ENCODE data around the gene HS2ST1. TPM values are rescaled to one million over a fixed set of nuclear protein-coding genes. Genes with fewer than 3 reads are reported as not detected.
"Not testable (repeated sequence)": the region's sequence is repeated elsewhere in the genome, so short reads cannot be mapped to it uniquely, and the experiment has no call there.

HS2ST1 gene
- total RNA-seq, 1 donor from 2014 or later, result 11.9 TPM

DNA sequence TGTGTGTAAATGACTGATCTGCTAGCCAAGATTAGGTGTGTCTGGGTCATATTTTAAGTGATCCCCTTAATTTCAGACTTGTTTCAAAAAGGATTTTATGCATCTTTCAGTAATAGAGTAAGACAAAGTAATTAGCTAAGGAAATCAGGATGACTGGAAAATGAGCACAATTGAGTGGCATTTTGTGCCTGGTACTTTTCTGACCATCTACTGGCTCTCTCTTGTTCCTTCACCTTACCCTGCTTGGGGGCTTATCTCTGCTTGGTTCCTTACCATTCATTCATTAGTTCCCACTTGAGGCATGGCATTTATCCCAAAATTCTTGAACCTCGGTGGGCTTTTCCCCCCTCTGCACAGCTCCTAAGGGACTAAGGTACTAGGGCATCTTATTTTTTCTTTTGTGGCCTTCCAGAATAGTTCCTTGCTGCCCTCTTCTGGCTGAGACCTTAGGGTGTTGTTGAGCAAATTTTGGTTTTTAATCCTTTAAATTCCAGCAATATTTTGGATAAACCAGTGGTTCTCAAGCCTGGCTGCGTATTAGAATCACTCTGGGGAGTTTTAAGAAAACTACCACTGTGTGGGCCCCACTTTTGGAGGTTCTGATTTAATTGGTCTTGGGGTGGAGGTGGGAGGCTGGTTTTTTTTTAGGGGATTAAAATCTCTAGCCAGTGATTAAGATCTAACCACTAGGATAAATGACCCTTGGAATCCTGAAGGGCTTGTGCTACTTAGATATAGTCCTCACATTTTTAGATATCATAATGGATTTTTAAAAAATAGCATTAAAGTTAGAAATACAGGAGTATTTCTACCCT, 50.8 kb downstream of the HS2ST1 start:
- DNase-seq (ENCODE audit: low read depth in 2 of 2), result peak; percentile 56 to 61

DNA sequence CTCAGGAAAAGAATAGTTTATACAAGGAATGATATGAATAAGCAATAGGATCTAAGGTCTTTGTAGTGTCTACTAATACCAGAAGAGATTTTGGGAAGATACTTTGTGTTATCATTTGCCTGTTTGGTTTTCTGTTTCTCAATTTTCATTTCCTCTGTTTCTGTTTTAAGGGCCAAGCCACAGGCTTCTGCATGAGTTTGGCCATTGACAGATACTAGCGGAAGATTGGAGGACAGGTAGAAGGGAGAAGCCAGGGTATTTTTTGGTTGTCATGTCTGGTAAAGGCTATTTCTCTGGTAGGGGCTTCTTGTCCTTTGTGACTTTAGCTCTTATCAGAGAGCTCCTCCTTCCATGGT, 51.4 kb downstream of the HS2ST1 start:
- no peak for DNase-seq (ENCODE audit: low read depth in 2 of 2)

DNA sequence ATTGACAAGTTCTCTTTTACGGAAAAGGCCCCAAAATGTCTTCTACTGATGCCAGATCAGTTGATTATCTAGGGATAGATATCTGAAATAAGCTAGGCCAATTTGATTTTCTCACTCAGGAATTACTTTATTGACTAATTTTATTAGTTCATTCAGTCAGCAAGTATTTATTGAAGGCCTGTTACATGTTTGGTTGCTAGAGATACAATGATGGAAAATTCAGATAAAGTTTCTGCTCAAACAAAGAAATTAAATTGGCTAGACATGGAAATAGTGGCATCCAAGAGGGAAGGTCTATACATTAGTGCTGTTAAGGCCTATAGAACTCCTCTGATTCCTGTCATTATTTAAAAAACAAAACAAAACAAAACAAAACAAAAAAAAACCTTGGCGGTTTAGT, 56.5 kb downstream of the HS2ST1 start:
- no peak for DNase-seq (ENCODE audit: low read depth in 2 of 2)

DNA sequence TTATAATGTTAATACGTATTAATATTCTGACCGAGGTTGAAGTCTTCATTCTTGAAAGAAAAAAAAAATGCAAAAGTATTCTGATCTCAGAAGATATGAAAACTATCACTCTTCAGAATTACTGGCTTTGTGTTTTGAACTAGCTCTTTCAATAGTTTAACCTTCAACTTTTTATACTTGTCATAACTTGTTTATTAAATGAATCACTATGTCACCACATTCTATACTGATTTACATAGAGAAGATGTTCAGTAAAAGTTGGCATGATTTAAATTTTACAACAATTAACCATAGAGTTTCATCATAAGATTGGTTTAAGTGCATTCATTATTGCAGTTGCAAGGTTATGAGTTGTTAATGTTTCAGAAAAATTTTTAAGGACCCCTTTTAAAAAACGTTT, 57.3 kb downstream of the HS2ST1 start:
- DNase-seq (ENCODE audit: low read depth in 2 of 2), result no peak

DNA sequence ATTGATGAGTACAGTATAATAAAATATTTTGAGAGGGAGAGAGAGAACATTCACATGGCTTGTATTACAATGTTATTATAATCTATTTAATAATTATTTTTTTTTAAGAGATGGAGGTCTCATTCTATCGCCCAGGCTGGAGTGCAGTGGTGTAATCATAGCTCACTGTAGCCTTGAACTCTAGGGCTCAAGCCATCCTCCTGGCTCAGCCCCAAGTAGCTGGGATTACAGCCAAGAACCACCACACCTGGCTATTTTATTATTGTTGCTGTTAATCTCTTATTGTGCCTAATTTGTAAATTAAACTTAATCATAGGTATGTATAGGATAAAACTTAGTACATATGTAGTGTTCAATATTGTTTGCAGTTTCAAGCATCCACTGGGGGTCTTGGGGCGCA, 57.8 kb downstream of the HS2ST1 start:
- DNase-seq (ENCODE audit: low read depth in 2 of 2), result peak in 1 of 2 donors; percentile 6

DNA sequence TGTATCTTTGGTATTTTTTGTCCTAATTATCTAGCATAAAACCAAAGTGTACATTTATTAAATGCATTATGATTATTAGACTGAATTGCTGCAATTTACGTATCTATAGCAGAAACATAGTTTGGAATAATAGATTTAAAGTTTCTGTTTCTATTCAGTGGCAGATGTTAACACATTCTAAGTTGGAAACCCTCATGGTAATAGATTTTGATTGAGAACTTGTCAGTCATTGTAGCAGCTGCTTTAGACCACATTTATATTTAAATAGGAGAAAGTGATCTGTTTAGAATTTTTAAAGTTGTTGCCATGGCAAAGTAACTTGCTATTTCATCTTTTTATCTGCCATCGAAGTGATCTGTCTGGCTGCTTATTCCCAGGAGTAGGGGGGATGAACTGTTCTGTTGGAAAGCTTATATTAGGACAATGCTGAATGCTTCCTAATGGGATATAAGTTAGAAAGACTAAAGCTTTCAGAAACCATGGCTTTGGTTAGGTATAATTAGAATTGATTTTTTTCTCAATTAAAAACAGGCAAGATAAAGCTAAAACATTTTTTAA, 61.6 kb downstream of the HS2ST1 start:
- DNase-seq (ENCODE audit: low read depth in 2 of 2), result no peak

DNA sequence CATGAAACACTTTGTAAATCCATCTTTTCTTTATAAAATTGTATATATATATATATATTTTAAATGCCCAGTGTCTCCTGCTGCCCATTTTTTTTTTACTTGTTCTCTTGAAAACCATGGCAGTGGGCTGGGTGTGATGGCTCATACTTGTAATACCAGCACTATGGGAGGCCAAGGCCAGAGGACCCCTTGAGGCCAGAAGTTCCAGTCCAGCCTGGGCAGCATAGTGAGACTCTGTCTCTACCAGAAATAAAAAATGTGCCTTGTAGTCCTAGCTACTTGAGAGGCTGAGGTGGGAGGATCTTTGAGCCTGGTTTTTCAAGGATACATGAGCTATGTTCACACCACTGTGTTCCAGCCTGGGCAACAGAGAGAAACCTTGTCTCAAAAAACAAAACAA, 62.2 kb downstream of the HS2ST1 start:
- no peak for DNase-seq (ENCODE audit: low read depth in 2 of 2)

DNA sequence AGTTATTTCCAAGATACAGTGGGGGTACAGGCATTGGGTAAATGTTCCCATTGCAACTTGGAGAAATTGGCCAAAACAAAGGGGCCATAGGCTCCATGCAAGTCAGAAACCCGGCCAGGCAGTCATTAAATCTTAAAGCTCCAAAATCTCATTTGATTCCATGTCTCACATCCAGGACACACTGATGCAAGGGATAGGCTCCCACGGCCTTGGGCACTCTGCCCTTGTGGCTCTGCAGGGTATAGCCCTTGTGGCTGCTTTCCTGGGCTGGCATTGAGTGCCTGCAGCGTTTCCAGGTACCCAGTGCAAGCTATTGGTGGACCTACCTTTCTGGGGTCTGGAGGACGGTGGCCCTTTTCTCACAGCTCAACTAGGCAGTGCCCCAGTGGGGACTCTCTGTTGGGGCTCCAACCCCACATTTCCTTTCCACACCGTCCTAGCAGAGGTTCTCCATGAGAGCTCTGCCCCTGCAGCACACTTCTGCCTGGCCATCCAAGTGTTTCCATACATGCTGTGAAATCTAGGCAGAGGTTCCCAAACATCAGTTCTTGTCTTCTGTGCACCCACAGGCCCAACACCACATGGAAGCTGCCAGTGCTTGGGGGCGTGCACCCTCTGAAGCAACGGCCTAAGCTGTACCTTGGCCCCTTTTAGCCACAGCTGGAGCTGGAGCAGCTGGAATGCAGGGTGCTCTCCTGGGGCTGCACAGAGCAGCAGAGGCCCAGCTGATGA, 67.2 kb downstream of the HS2ST1 start:
- no peak for DNase-seq (ENCODE audit: low read depth in 2 of 2)

DNA sequence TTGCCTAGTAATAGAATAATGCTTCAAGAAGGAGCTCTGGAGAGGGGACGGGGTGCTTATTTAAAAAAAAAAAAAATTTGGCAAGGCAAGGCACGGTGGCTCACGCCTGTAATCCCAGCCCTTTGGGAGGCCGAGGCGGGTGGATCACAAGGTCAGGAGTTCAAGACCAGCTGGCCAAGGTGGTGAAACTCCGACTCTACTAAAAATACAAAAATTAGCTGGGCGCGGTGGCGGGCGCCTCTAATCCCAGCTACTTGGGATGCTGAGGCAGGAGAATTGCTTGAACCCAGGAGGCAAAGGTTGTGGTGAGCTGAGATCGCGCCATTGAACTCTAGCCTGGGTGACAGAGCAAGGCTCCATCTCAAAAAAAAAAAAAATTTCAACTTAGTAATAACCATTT, 69.2 kb downstream of the HS2ST1 start:
- not testable (repeated sequence) for DNase-seq (ENCODE audit: low read depth in 2 of 2)

DNA sequence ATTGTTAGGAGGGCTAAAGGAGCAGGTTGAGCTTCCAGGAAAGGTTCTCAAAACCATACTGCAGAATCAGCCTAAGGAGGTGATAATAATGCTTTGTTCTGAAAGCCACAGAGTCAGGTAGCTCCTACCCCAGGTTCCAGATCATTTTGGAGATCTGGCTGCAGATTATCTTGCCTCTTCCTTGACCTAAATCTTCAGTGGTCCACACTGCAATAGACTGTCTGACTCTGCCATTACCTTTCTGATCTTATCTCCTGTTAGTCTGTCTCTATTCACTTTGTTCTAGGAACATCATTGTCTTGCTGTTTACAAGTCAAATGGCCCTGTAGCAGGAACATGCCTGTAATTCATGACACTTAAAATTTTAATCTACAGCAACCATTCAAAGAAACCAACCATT, 73.0 kb downstream of the HS2ST1 start:
- DNase-seq (ENCODE audit: low read depth in 2 of 2), result no peak

DNA sequence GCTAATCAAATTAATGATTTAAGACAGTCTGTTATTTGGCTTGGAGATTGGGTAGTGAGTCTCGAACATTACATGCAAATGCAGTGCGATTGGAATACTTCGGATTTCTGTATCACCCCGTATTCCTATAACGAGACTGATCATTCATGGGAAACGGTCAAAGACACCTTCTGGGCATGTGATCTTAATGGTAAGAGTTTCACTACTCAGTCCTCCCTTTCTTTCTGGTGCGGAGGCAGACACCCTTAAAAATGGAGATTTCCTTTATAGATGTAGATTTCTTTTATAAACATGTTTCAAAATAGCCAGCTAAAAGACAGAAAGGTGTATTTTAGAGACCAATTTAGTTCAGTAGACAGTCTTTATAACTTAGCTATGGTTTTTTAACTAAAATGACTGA, 74.4 kb downstream of the HS2ST1 start:
- no peak for DNase-seq (ENCODE audit: low read depth in 2 of 2)

DNA sequence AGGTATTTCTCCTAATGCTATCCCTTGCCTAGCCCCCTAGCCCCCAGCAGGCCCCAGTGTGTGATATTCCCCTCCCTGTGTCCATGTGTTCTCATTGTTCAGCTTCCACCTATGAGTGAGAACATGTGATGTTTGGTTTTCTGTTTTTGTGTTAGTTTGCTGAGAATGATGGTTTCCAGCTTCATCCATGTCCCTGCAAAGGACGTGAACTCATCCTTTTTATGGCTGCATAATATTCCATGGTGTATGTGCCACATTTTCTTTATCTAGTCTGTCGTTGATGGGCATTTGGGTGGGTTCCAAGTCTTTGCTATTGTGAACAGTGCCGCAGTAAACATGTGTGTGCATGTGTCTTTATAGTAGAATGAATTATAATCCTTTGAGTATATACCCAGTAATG, 75.3 kb downstream of the HS2ST1 start:
- DNase-seq (ENCODE audit: low read depth in 2 of 2), result not testable (repeated sequence)

DNA sequence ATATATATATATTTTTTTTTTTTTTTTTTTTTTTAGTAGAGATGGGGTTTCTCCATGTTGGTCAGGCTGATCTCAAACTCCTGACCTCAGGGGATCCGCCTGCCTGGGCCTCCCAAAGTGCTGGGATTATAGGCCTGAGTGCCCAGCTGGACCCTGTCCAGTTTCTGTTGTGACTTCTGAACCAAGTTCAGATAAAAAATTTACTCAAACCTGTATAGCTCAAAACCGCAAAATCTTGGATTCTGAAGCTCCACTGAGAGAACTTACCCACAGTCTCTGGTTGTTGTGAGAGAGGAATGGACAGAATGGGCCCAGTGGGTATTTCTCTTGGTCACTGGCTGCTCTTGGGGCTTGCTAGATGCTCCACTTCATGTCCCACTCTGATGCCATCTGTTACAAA, 76.4 kb downstream of the HS2ST1 start:
- DNase-seq (ENCODE audit: low read depth in 2 of 2), result no peak

DNA sequence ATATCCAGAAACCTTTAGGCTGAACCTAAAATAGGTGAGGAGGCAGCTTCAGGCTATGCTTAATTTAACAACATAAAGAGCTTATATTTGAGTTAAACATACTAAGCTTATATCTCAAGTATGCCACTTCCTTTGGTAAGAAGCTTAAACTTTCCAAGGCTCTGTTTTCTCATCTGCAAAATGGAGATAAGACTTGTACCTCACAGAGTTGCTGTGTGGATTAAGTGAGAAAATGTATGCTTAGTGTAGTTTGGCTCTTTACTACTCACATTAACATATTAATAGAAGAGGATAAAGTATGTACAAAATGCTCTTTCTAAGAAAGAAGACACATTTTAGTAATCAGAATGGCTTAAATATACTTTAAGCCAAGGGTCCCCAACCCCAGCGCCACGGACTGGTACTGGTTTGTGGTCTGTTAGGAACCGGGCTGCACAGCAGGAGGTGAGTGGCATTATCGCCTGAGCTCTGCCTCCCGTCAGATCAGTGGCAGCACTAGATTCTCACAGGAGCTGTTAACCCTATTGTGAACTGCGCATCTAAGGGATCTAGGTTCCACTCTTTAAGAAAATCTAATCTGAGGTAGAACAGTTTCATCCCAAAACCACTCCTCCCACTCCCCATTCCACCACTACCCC, 77.2 kb downstream of the HS2ST1 start:
- no peak for DNase-seq (ENCODE audit: low read depth in 2 of 2)

DNA sequence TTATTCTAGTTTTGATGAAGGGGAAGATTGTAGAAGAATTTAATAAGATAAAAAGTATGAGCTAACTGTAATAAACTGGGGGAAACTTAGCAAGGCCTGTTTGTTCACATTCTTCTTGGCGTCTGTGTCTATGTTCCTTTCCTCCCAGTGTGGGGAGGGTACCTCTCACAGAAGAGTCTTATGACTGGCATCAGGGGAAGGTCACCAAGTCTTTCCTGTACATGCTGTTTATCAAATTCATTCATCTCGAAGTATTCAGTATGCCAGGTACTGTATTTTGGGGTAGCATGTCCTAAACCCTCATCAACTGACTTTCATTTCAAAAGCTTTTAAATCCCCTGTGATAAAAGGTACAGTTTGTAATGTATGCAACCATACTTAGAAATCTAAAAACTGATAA, 78.4 kb downstream of the HS2ST1 start:
- DNase-seq (ENCODE audit: low read depth in 2 of 2), result peak in 1 of 2 donors; percentile 4

DNA sequence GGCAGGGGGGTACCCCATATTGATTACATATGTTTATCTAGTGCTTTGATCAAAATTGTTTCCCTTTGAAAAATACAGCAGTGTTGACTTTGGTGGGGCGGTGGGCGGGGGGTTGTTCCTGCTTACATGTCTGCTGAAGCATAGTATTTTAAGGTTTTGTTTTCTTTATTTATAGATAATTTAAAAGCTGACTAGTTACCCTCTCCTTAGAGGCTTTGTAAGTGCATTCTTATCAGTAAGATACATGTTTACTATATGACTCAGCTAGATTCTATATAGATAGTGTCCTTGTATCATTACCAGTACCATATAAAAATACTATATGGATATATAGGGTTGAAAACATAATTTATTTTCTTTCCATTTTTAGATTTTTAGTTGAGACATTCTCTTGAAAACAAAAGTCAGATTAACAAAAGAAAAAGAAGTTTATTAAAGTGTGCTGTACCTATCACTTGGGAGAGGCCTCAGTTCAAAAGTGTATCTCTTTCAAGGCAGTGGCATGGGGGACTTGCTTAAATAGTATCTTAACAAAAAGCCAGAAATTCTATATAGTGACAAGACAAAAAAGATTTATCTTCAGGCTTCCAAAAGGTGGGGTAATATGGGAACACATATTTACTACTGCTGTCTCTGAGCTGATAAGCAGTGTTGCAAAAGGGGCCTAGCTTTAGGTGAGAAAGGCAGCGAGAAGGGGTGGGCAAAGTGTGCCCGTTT, 79.0 kb downstream of the HS2ST1 start:
- DNase-seq (ENCODE audit: low read depth in 2 of 2), result no peak

DNA sequence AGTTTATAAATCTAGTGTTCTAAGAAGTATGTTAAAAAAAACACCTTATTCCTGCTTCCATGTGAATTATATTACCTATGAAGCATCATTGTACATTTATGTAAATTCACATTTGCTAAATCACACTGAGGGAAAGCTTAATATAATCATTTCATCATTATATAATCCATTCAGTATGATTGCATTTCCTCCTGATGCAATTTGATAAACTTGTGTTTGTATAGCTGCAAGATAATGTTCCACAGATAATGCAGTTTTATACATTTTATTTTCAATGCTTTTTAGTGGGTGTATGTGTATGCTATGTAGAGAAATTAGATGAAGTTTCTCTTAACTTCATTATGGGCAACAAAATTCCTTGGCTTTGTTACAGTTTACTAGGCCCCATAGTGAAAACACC, 79.6 kb downstream of the HS2ST1 start:
- no peak for DNase-seq (ENCODE audit: low read depth in 2 of 2)

DNA sequence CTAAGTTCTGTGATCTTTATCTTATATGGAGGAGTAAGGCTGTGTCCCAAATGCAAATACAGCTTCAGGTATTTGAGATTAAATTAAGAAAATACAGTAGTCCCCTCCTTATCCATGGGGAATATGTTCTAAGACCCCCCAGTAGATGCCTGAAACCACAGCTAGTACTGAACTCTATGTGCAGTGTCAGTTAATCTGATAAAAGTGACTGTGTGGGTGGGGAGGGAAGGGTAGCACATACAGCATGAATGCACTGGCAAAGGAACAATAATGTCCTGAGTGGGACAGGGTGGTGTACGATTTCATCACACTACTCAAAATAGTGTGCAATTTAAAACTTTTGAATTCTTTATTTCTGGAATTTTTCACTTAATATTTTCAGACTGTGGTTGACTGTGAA, 83.1 kb downstream of the HS2ST1 start:
- DNase-seq (ENCODE audit: low read depth in 2 of 2), result no peak

DNA sequence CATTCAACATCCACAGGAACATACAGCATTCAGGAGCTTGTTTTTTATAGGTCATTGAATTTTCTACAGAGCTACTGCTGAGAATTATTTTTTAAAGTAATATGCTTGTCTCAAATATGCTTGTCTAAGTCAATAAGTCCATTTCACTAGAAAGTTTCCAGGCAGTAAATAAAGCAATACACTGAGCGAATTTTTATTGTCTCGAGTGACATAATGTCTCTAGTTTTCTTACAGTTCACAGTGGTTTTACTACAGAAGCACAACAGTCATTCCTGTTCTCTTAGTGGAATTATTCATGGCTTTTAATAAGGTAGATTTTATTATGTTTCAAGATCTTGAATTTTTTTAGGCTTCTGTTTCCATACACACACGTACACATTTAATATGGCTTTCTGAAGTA, 83.8 kb downstream of the HS2ST1 start:
- DNase-seq (ENCODE audit: low read depth in 2 of 2), result no peak

DNA sequence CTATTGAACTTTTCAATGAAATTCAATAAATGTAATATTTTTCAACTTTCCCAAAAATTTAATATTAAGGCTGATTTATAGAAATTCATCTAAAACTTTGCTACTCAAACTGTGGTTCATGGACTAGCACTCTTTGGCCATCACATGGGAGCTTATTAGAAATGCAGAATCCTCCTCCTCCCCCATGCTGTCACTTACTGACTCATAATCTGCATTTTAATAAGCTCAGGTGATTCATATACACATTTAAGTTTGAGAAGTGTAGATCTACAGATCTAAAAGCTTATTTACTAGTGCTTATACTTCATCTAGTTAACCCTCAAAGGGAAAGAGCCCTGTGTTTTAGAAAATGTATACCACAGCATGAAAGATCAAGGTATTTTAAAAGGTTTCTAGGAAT, 84.3 kb downstream of the HS2ST1 start:
- DNase-seq (ENCODE audit: low read depth in 2 of 2), result no peak

DNA sequence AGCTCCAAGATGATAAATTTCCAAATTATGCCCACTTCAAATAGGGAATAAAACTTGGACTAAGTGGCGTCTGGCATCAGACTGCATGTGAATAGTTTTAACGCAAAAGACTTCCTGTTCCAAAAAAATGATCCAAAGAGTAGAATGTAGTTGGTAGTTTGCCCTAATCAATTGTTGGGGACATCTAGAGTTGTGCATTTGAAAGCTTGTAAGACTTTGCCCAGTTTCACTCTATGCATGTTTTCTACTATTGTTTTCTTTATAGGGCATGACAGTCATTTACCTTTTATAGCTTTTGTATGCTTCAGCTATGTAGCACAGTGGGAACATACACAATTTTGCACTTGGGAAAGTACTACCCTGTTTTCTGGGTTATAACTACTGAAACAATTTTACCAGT, 86.0 kb downstream of the HS2ST1 start:
- DNase-seq (ENCODE audit: low read depth in 2 of 2), result no peak

DNA sequence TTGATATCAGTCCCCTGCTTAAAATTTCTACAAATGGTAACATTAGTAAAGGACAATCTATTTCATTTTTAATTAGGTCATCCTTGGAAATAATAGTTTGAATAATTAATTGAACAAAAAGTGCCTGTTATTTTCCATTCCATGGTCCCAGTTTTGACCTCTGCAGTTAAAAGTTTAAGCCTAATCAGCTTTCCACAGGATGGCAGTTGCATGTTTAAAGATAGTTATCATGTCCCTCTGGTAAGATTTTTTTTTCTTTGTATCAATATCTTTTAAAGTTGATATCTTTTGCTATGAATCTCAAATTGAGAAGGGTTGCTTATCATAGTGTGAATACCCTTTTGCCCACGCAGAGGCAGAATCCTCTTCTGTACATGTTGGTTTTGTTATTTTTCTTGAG, 90.4 kb downstream of the HS2ST1 start:
- DNase-seq (ENCODE audit: low read depth in 2 of 2), result no peak
